GM12801 (cell line): ENCODE measurements around the gene PDE4D.

Experiments
- CTCF ChIP-seq: IDR thresholded peaks from one replicate; pipeline ENCODE4 v1.5.1; 2011; ENCODE audit warnings: control low read depth; ENCODE audit not compliant: insufficient read length; ENCODE audit errors: extremely low read depth

PDE4D gene

GRCh38 chr5:59732806-59733205 is 160.7 kb downstream of the PDE4D start:
- no peak for TF ChIP-seq CTCF

GRCh38 chr5:59732301-59732700 is 161.2 kb downstream of the PDE4D start:
- no peak for TF ChIP-seq CTCF

GRCh38 chr5:59731809-59732208 is 161.7 kb downstream of the PDE4D start:
- TF ChIP-seq CTCF: no peak

DNA sequence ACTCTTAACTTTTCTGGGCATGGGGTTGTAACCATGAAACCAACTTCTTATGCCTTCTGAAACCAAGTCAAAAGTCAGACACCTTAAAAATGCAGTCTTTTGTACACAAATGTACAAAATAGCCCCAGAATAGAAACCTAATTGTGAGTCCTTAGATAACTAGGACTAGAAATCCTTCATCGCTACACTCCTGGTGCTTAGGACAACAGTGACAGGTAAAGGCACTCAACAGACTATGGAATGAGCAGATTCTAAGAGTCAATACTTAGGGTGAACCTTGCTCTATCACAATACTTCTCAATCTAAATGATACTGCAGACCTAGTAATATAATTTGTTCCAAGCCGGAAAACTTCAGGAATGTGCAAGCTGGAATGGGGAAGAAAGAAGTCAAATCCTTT is 163.7 kb downstream of the PDE4D start:
- TF ChIP-seq CTCF: no peak

- no peak for TF ChIP-seq CTCF
Observed at GRCh38 chr5:59729357-59729756, 164.2 kb downstream of the PDE4D start.

GRCh38 chr5:59728356-59728755 is 165.2 kb downstream of the PDE4D start:
- no peak for TF ChIP-seq CTCF

DNA sequence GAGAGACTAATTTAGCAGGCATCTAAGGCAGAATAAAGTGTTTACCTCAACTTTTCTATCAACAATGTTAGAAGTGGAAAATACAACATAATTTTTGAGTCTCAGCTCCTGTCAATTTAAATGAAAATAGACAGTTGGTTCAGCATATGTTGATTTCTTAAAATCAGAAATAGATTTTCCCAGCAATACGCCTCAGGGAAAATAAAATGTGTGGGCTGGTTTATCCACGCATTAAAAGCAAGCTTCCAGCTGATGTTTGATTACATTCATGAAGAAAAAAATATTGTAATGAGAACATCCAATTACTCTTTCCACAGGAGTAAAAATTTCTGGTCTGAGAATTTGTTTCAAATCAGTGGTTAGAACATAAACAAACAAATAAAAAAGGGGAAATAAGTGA is 166.3 kb downstream of the PDE4D start:
- no peak for TF ChIP-seq CTCF

- TF ChIP-seq CTCF: no peak
Observed at GRCh38 chr5:59725392-59725767, 168.1 kb downstream of the PDE4D start.
